Stimulated activated naive B cell treated with anti-CD40 and anti-IgM and Interleukin-4, amounts not matched to agents 10 μg/mL and 1 μg/mL and 100 μg/mL, for 72 hours (primary cell): ENCODE measurements around the gene PLXNA2.

Source experiments
- ATAC-seq, 2 donors: fragments of 150-1000 bp; cut with Tn5 transposase; replicated peaks; 2 replicates each; pipeline ENCODE4 v1.10.0; 2021; ENCODE audit warnings: moderate library complexity in 1 of 2
- DNase-seq: peaks from one replicate; pipeline ENCODE4 v3.0.0; 2021
- H3K27ac Mint-ChIP-seq: one replicate; pipeline ENCODE4 v1.8.0; 2022; ENCODE audit warnings: mild to moderate bottlenecking, mixed read lengths
- H3K27me3 Mint-ChIP-seq, 2 donors: one replicate each; pipeline ENCODE4 v1.8.0; 2022; ENCODE audit warnings: mixed read lengths in 2 of 2
- H3K36me3 Mint-ChIP-seq, 2 donors: one replicate each; pipeline ENCODE4 v1.8.0; 2022; ENCODE audit warnings: mixed read lengths in 2 of 2, mild to moderate bottlenecking in 1 of 2
- H3K4me1 Mint-ChIP-seq, 2 donors: one replicate each; pipeline ENCODE4 v1.8.0; 2022; ENCODE audit warnings: mixed read lengths in 2 of 2, mild to moderate bottlenecking in 1 of 2
- H3K4me3 Mint-ChIP-seq, 2 donors: one replicate each; pipeline ENCODE4 v1.8.0; 2022; ENCODE audit warnings: mild to moderate bottlenecking in 2 of 2, mixed read lengths in 2 of 2, moderate library complexity in 1 of 2
- H3K9me3 Mint-ChIP-seq, 2 donors: one replicate each; pipeline ENCODE4 v1.8.0; 2022; ENCODE audit warnings: mixed read lengths in 2 of 2, mild to moderate bottlenecking in 1 of 2

PLXNA2 gene

DNA sequence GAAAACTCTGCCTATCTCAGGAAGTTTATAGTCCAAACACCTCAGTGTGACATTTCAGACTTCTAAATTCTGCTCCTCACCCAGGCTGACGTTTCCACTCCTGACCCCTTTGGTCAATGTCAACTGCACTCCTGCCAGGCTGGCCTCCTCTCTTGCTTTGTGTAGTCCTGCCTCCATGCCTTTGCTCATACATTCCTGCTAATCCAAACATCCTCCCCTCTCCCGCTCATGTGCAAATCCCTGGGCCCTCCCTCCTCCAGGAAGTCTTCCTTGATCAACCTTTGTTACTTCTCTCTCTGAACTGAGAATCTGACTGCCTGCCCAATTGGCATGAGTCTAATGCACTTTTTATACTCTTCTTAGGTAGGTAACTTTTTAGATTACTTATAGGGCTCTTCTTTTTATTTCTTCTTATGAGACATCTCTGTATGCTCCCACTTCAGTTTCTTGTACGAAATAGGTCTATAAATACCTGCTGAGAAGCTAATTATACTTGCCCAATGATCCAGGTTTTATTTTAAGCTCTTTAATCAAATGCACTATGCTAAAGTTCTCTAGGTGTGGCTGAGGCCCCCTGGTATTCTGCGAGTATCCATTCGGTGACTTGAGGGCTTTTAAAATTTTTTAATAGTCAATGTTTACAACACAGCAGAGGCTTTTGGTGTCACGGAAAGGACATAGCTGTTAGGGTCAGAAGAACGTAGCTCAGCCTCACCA is 128.1 kb downstream of the PLXNA2 start:
- ATAC-seq (no peak), DNase-seq (no peak)
- Mint-ChIP-seq H3K36me3 (no peaks in the 10 kb centered on the region), H3K9me3 (no peaks in the 10 kb centered on the region), H3K27me3 (peaks cover 0 to 8% of the 10 kb centered on the region in 2 donors), H3K27ac (no peak overlapping the region), H3K4me1 (no peaks in the 10 kb centered on the region), H3K4me3 (no peak overlapping the region)

DNA sequence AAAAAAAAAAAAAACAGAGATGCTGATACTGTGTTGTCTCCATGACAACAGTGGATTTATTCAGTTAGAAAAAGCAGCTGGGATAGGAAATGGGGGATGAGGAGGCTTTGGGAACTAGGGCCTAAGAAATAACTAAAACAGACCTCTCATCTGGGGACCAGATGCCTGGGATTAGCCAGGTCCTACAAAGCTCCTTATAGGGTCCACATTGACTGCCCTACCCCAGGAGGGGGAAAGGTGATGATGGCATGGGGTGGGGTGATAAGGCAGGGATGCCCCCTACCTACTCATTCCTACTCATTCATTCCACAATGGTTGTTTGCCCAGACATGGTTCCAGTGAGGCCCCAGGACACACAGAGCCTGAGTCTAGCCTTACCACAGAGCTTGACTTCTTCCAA is 131.2 kb downstream of the PLXNA2 start:
- peaks cover 0 to 8% of the 10 kb centered on the region in 2 donors for H3K27me3 Mint-ChIP-seq
- ATAC-seq (no peak), DNase-seq (no peak)
- H3K36me3 Mint-ChIP-seq = no peaks in the 10 kb centered on the region
- no peak overlapping the region for H3K4me3 Mint-ChIP-seq
- H3K27ac Mint-ChIP-seq = no peak overlapping the region
- H3K9me3 Mint-ChIP-seq = no peaks in the 10 kb centered on the region
- no peaks in the 10 kb centered on the region for H3K4me1 Mint-ChIP-seq

GRCh38 chr1:208112401-208112800 is 131.8 kb downstream of the PLXNA2 start:
- H3K4me1 Mint-ChIP-seq = no peaks in the 10 kb centered on the region
- DNase-seq (no peak), ATAC-seq (no peak)

GRCh38 chr1:208111646-208112190 is 132.5 kb downstream of the PLXNA2 start:
- H3K27me3 Mint-ChIP-seq = peaks cover 0 to 4% of the 10 kb centered on the region in 2 donors
- H3K4me1 Mint-ChIP-seq = no peaks in the 10 kb centered on the region
- H3K9me3 Mint-ChIP-seq = no peaks in the 10 kb centered on the region
- no peak overlapping the region for H3K4me3 Mint-ChIP-seq
- ATAC-seq (no peak), DNase-seq (no peak)
- H3K27ac Mint-ChIP-seq = no peak overlapping the region
- H3K36me3 Mint-ChIP-seq = no peaks in the 10 kb centered on the region

More at GRCh38 chr1:208112401-208112800, 131.8 kb downstream of the PLXNA2 start:
- H3K9me3 Mint-ChIP-seq = no peaks in the 10 kb centered on the region
- no peak overlapping the region for H3K4me3 Mint-ChIP-seq
- H3K27me3 Mint-ChIP-seq = peaks cover 0 to 8% of the 10 kb centered on the region in 2 donors
- H3K36me3 Mint-ChIP-seq = no peaks in the 10 kb centered on the region
- no peak overlapping the region for H3K27ac Mint-ChIP-seq

- no peaks in the 10 kb centered on the region for H3K4me1 Mint-ChIP-seq
- no peak overlapping the region for H3K4me3 Mint-ChIP-seq
- H3K9me3 Mint-ChIP-seq = no peaks in the 10 kb centered on the region
- H3K36me3 Mint-ChIP-seq = no peaks in the 10 kb centered on the region
- ATAC-seq = no peak
- H3K27ac Mint-ChIP-seq = no peak overlapping the region
- no peak for DNase-seq
- no peaks in the 10 kb centered on the region for H3K27me3 Mint-ChIP-seq
Observed at GRCh38 chr1:208110296-208110695, 133.9 kb downstream of the PLXNA2 start.

DNA sequence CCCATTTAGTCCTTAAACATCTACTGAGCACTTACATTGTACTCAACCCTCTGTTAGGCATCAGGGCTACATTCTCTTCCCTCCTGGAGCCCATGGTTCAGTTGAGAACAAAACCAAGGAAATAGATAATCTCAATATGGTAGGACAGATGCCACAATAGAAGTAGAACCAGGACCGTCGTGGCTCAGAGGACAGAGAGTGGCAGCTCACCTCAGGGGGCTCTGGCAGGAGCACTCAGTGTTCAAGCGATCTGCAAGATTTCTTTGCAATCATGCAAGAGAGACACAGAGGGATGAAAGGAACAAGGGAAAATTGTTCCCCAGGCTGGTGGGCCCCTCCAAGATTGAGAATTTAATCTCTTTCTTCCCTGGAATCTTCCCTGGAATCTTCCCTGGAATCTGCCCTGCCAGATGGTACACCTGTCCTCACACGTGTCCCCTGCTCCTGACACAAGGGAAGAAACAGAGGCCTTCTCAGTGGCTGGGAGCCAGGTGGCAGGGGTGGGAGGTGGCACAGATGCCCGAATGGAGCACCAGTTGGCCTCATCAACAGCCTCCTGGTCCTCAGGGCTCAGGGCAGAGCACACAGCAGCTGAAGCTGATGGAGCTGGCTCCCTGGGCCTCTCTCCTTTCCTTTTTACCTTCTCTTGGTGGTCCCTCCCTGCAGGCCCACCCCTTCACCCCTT is 135.4 kb downstream of the PLXNA2 start:
- no peak for ATAC-seq
- Mint-ChIP-seq H3K27ac (no peak overlapping the region), H3K4me3 (no peak overlapping the region), H3K4me1 (no peaks in the 10 kb centered on the region), H3K27me3 (peaks cover 0 to 4% of the 10 kb centered on the region in 2 donors), H3K9me3 (no peaks in the 10 kb centered on the region), H3K36me3 (no peaks in the 10 kb centered on the region)
- no peak for DNase-seq

DNA sequence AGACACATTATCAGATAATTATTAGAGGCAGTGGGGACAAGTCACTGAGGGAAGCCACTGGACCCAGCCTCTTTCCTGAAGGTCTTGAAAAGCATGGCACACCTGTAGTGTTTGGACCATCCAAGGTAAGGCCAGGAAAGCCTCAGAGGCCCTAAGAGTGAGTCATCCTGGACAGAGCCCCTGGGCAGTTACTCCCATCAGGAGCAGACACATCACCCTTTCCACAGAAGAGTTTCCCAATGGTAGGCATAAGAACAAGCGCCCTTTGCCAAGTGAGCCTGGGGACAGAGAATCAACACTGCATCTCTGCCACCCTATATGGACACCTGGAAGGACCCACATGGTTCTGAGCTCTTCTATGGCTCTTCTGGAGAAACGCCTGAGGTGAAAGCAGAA is 136.0 kb downstream of the PLXNA2 start:
- Mint-ChIP-seq H3K9me3 (no peaks in the 10 kb centered on the region), H3K27me3 (peaks cover 0 to 5% of the 10 kb centered on the region in 2 donors), H3K36me3 (no peaks in the 10 kb centered on the region), H3K4me3 (no peak overlapping the region), H3K4me1 (no peaks in the 10 kb centered on the region), H3K27ac (no peak overlapping the region)
- ATAC-seq (no peak), DNase-seq (no peak)

DNA sequence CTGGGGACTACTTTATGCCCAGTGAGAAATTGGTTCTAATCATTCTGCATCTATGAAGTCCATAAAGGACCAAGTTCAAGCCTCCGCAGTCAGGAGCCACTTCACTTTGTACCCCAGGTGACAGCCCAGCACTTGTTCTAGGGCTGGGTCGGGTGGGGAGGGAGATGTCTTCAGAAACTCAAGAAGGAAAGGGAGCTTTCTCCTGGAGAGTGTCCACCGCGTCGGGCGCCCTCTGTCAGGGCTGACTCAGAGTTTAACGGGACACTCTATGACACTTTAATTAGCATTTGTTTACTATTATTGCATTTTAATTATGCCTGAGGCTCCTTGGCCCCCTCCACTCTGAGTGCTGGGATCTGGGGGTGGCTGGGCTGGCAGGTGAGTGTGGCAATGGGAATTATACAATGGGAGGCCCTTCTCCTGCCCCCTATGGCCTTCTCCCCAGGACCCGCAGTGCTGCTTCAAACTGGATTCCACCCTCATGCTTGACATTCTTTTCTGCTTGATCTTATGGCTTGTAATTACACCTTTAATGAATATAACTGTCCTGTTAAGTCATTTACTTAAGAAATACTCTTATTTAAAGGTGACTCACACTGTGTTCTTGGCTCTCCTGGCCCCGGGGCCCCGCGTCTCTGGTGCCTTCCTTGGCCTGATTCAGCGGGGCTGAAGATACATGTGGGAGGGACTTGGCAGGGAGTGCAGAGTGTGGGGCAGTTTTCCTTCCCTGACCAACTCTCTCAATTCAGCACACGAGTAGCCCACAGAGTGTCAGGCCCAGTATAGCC is 136.6 kb downstream of the PLXNA2 start:
- no peak for DNase-seq
- no peaks in the 10 kb centered on the region for H3K4me1 Mint-ChIP-seq
- H3K9me3 Mint-ChIP-seq = no peaks in the 10 kb centered on the region
- peaks cover 0 to 8% of the 10 kb centered on the region in 2 donors for H3K27me3 Mint-ChIP-seq
- H3K36me3 Mint-ChIP-seq = no peaks in the 10 kb centered on the region
- no peak for ATAC-seq
- no peak overlapping the region for H3K27ac Mint-ChIP-seq
- no peak overlapping the region for H3K4me3 Mint-ChIP-seq

GRCh38 chr1:208106218-208106617 is 138.0 kb downstream of the PLXNA2 start:
- no peaks in the 10 kb centered on the region for H3K36me3 Mint-ChIP-seq
- ATAC-seq (no peak), DNase-seq (no peak)
- no peak overlapping the region for H3K4me3 Mint-ChIP-seq
- H3K27me3 Mint-ChIP-seq = peaks cover 0 to 8% of the 10 kb centered on the region in 2 donors
- no peak overlapping the region for H3K27ac Mint-ChIP-seq
- no peaks in the 10 kb centered on the region for H3K4me1 Mint-ChIP-seq
- H3K9me3 Mint-ChIP-seq = no peaks in the 10 kb centered on the region

DNA sequence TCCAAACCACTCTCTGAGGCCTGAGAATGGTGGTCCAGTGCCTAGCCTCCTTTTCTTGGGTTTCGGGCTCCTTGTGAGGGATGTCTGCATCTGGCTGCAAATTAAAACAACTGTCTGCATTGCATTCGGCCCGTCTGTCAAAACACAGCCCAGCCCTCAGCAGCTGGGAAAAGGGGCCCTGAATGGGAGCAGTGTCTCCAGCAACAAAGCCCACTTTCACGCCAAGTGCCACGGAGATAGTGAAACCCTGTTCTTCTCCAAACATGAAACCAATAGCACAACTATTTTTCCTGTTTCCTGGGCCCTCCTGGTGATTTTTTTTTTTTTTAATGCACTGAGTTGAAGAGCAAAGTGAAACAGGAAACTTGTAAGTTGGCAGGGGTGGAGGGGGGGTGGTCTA is 138.4 kb downstream of the PLXNA2 start:
- no peaks in the 10 kb centered on the region for H3K36me3 Mint-ChIP-seq
- H3K4me3 Mint-ChIP-seq = no peak overlapping the region
- ATAC-seq (no peak), DNase-seq (no peak)
- H3K4me1 Mint-ChIP-seq = no peaks in the 10 kb centered on the region
- peaks cover 0 to 8% of the 10 kb centered on the region in 2 donors for H3K27me3 Mint-ChIP-seq
- H3K9me3 Mint-ChIP-seq = no peaks in the 10 kb centered on the region
- H3K27ac Mint-ChIP-seq = no peak overlapping the region

DNA sequence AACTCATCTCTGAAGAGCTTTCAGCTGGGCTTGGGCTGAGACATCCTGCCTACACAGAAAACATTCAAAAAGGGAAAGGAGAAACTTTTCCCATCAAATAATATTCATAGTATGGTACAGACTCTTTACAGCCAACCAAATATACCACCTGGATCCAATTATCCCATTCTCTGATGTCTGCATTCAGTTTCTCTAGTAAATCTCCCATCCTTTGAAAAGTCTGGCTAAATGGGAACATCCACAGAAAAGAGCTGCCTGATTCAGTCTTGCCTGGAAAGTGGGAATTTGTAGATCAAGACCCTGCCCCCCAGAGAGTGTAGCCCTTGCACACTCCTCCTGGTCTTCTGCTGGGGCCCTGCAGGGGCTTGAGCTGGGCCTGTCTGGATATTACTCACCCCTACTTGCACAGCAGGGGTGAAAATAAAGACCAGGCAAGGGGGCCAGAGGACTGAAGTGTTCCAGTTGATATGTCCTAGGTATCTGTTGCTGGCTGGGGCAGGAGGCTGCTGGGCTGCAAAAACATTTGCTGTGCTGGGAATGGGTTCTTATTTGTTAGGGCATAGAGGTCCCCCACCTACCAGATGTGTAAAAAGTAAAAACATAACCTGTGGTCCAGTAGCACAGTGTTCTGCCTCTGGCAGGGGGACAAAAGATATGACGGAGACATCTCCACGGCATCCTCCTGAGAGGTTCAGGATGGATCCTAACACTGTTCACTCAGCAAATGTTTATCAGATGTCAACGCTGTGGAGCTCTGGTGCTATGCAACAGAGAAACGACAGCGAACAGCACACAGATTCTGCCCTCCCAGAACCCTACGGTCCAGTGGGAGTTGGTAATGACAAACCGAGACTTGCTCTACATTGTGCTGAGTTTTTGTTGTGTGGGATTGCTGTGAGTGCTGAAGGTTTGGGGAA is 140.3 kb downstream of the PLXNA2 start:
- Mint-ChIP-seq H3K9me3 (no peaks in the 10 kb centered on the region), H3K36me3 (no peaks in the 10 kb centered on the region), H3K27ac (no peak overlapping the region), H3K27me3 (peaks cover 0 to 8% of the 10 kb centered on the region in 2 donors), H3K4me1 (no peaks in the 10 kb centered on the region), H3K4me3 (no peak overlapping the region)
- DNase-seq = no peak
- no peak for ATAC-seq

DNA sequence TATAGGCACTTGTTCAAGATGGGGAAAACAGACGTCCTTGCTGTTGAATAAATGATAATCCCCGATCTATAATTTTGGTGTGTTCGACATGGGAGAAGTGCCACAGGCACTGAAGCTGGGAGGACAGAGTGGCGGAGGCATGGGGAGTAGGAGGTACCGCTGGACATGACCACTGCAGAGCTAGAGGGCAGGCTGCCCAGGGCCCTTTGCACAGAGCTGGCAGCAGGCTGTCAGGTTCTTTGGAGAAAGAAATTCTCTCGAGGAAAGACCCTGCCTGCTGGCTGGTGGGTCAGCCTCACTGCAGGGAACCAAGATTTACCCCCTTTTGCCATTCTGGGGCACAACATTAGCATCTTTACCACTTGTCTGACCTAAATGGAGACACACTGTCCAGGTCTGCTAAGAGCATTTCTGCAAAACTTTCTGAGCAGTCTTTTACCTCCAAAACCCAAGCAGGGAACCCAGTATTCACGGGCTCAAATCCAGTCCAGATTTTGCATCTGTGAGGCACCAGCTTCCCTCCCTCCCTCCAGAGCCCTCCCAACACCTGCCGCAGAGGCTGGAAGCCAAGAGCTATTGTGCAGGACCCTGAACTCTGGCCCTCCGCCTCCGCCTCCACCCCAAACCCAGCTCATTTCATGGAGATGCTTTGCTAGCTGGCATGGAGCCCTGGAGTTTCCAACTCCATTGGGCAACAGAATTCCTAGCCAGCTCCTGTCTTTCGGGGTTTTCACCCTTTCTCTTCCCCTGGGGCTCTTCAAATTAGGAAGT is 142.3 kb downstream of the PLXNA2 start:
- no peak for ATAC-seq
- H3K27me3 Mint-ChIP-seq = peaks cover 0 to 8% of the 10 kb centered on the region in 2 donors
- no peaks in the 10 kb centered on the region for H3K36me3 Mint-ChIP-seq
- H3K9me3 Mint-ChIP-seq = no peaks in the 10 kb centered on the region
- DNase-seq = no peak
- H3K4me1 Mint-ChIP-seq = no peaks in the 10 kb centered on the region
- H3K27ac Mint-ChIP-seq = no peak overlapping the region
- no peak overlapping the region for H3K4me3 Mint-ChIP-seq

- H3K36me3 Mint-ChIP-seq = no peaks in the 10 kb centered on the region
Observed at GRCh38 chr1:208100906-208101305, 143.3 kb downstream of the PLXNA2 start.

More at GRCh38 chr1:208100906-208101305, 143.3 kb downstream of the PLXNA2 start:
- ATAC-seq (no peak), DNase-seq (no peak)
- Mint-ChIP-seq H3K4me1 (no peaks in the 10 kb centered on the region), H3K27me3 (peaks cover 0 to 8% of the 10 kb centered on the region in 2 donors), H3K4me3 (no peak overlapping the region), H3K27ac (no peak overlapping the region), H3K9me3 (no peaks in the 10 kb centered on the region)
